HEK293 (cell line): ENCODE data around the gene DNAJB14.

ENCODE experiments used
- BCL11A ChIP-seq: fragments of 450-650 bp; formaldehyde crosslinking; IDR thresholded peaks from 2 replicates; pipeline ENCODE4 v1.5.1; 2016; ENCODE audit warnings: low read depth, missing biosample characterization, missing genetic modification characterization
- IKZF3 ChIP-seq: fragments of 450-650 bp; IDR thresholded peaks from 2 replicates; pipeline ENCODE4 v1.5.0; 2018; ENCODE audit warnings: missing biosample characterization, mild to moderate bottlenecking, missing genetic modification characterization, moderate library complexity
- KLF9 ChIP-seq: fragments of 450-650 bp; formaldehyde crosslinking; IDR thresholded peaks from 2 replicates; pipeline ENCODE4 v1.5.1; 2016; ENCODE audit warnings: missing biosample characterization, missing genetic modification characterization, low read depth
- PBX3 ChIP-seq: sonication (generic); formaldehyde crosslinking; IDR thresholded peaks from 2 replicates; pipeline ENCODE4 v1.8.1; 2022; ENCODE audit warnings: mild to moderate bottlenecking, moderate library complexity, missing genetic modification reagents
- SP2 ChIP-seq: fragments of 450-650 bp; formaldehyde crosslinking; IDR thresholded peaks from 2 replicates; pipeline ENCODE4 v1.5.1; 2016; ENCODE audit warnings: missing biosample characterization, missing genetic modification characterization
- YY2 ChIP-seq: fragments of 450-650 bp; formaldehyde crosslinking; IDR thresholded peaks from 2 replicates; pipeline ENCODE4 v1.5.1; 2016; ENCODE audit warnings: missing biosample characterization, missing genetic modification characterization
- ZBTB21 ChIP-seq: fragments of 450-650 bp; formaldehyde crosslinking; IDR thresholded peaks from 2 replicates; pipeline ENCODE4 v1.5.1; 2017; ENCODE audit warnings: missing biosample characterization, missing genetic modification characterization
- ZFHX2 ChIP-seq: fragments of 450-650 bp; formaldehyde crosslinking; conservative IDR thresholded peaks from 2 replicates; pipeline ENCODE4 v1.5.1; 2016; ENCODE audit warnings: missing biosample characterization, missing genetic modification characterization
- ZNF114 ChIP-seq: fragments of 450-650 bp; formaldehyde crosslinking; IDR thresholded peaks from 2 replicates; pipeline ENCODE4 v1.5.0; 2017; ENCODE audit warnings: missing biosample characterization, missing genetic modification characterization
- ZNF184 ChIP-seq: fragments of 450-650 bp; IDR thresholded peaks from 2 replicates; pipeline ENCODE4 v1.5.1; 2018; ENCODE audit warnings: missing biosample characterization, mild to moderate bottlenecking, missing genetic modification characterization
- ZNF211 ChIP-seq: fragments of 450-650 bp; formaldehyde crosslinking; IDR thresholded peaks from 2 replicates; pipeline ENCODE4 v1.5.1; 2016; ENCODE audit warnings: low read depth, missing biosample characterization, missing genetic modification characterization
- ZNF274 ChIP-seq, 2 experiments: fragments of 200-500 bp in 1 of 2; fragments of 450-650 bp in 1 of 2; sonication (Bioruptor generic) in 1 of 2; formaldehyde crosslinking in 1 of 2; IDR thresholded peaks; 2 replicates each; pipeline versions ENCODE4 v1.5.1 to v1.6.1; 2014 to 2016; ENCODE audit warnings: borderline replicate concordance in 1 of 2, inconsistent platforms in 1 of 2, low read length in 1 of 2, missing biosample characterization in 1 of 2, missing genetic modification characterization in 1 of 2
- ZNF335 ChIP-seq: fragments of 450-650 bp; formaldehyde crosslinking; conservative IDR thresholded peaks from 2 replicates; pipeline ENCODE4 v1.5.1; 2016; ENCODE audit warnings: missing biosample characterization, missing genetic modification characterization
- ZNF433 ChIP-seq: fragments of 450-650 bp; formaldehyde crosslinking; IDR thresholded peaks from 2 replicates; pipeline ENCODE4 v1.5.1; 2016; ENCODE audit warnings: missing biosample characterization, missing genetic modification characterization, low read depth
- ZNF561 ChIP-seq: fragments of 450-650 bp; IDR thresholded peaks from 2 replicates; pipeline ENCODE4 v1.5.1; 2018; ENCODE audit warnings: missing biosample characterization, missing genetic modification characterization, borderline replicate concordance
- ZNF596 ChIP-seq: fragments of 450-650 bp; IDR thresholded peaks from 2 replicates; pipeline ENCODE4 v1.5.0; 2018; ENCODE audit warnings: missing biosample characterization, mild to moderate bottlenecking, missing genetic modification characterization, moderate library complexity
- ZNF610 ChIP-seq: fragments of 450-650 bp; formaldehyde crosslinking; IDR thresholded peaks from 2 replicates; pipeline ENCODE4 v1.5.1; 2016; ENCODE audit warnings: missing biosample characterization, missing genetic modification characterization, borderline replicate concordance
- ZNF629 ChIP-seq: fragments of 450-650 bp; formaldehyde crosslinking; IDR thresholded peaks from 2 replicates; pipeline ENCODE4 v1.5.1; 2017; ENCODE audit warnings: missing biosample characterization, missing genetic modification characterization
- ZNF747 ChIP-seq: fragments of 450-650 bp; formaldehyde crosslinking; IDR thresholded peaks from 2 replicates; pipeline ENCODE4 v1.5.1; 2016; ENCODE audit warnings: missing biosample characterization, missing genetic modification characterization
- ZNF76 ChIP-seq: fragments of 450-650 bp; formaldehyde crosslinking; IDR thresholded peaks from 2 replicates; pipeline ENCODE4; 2016; ENCODE audit warnings: low read depth, missing biosample characterization, missing genetic modification characterization, borderline replicate concordance
- ZNF791 ChIP-seq: fragments of 450-650 bp; formaldehyde crosslinking; IDR thresholded peaks from 2 replicates; pipeline ENCODE4 v1.5.1; 2016; ENCODE audit warnings: missing biosample characterization, missing genetic modification characterization
- TF ChIP-seq, protein P1 (sequence below): fragments of 450-650 bp; formaldehyde crosslinking; IDR thresholded peaks from 2 replicates; pipeline ENCODE4 v1.5.1; 2016; ENCODE audit warnings: missing biosample characterization, missing genetic modification characterization
- TF ChIP-seq, protein P2 (sequence below): fragments of 450-650 bp; formaldehyde crosslinking; IDR thresholded peaks from 2 replicates; pipeline ENCODE4 v1.5.1; 2016; ENCODE audit warnings: missing biosample characterization, missing genetic modification characterization, borderline replicate concordance
- TF ChIP-seq, protein P3 (sequence below): fragments of 450-650 bp; formaldehyde crosslinking; IDR thresholded peaks from 2 replicates; pipeline ENCODE4 v1.5.1; 2016; ENCODE audit warnings: missing biosample characterization, missing genetic modification characterization
- TF ChIP-seq, protein P4 (sequence below): fragments of 450-650 bp; formaldehyde crosslinking; optimal IDR thresholded peaks from 2 replicates; pipeline ENCODE3; 2016; ENCODE audit warnings: missing biosample characterization, mild to moderate bottlenecking, missing genetic modification characterization

The DNAJB14 gene

GRCh38 chr4:99946356-99947189 lies at the start of gene DNAJB14 (continued):
- TF ChIP-seq ZNF274 (IDR thresholded peaks at IDR 0.05; ENCODE audit: low read length) (no peak), ZNF274 (tag by site-specific recombination; IDR thresholded peaks at IDR 0.05; ENCODE audit: borderline replicate concordance) (no peak), BCL11A (tag by site-specific recombination) (peak; percentile 70; the same call in 1 of the 2 replicates), PBX3 (CRISPR knock-in tag) (0 out of 2 replicates have a peak, but pooled peaks have one; percentile 42), ZNF335 (peak; percentile 67), ZNF747 (tag by site-specific recombination) (no peak), ZNF211 (tag by site-specific recombination) (no peak), ZNF184 (tag by site-specific recombination) (no peak), ZBTB21 (tag by site-specific recombination) (no peak), IKZF3 (tag by site-specific recombination) (no peak), ZNF76 (tag by site-specific recombination) (no peak), ZNF610 (tag by site-specific recombination) (no peak), ZFHX2 (tag by site-specific recombination) (peak; percentile 39), SP2 (tag by site-specific recombination) (peak; percentile 68), KLF9 (tag by site-specific recombination) (0 out of 2 replicates have a peak, but pooled peaks have one; percentile 22), ZNF791 (tag by site-specific recombination) (no peak), ZNF433 (tag by site-specific recombination) (no peak), ZNF561 (tag by site-specific recombination) (peak; percentile 60; the same call in 1 of the 2 replicates), ZNF114 (tag by site-specific recombination) (no peak), ZNF629 (tag by site-specific recombination) (peak; percentile 21; the same call in 1 of the 2 replicates), YY2 (tag by site-specific recombination) (0 out of 2 replicates have a peak, but pooled peaks have one; percentile 20), ZNF596 (no peak)
- TF ChIP-seq, protein P1, sequence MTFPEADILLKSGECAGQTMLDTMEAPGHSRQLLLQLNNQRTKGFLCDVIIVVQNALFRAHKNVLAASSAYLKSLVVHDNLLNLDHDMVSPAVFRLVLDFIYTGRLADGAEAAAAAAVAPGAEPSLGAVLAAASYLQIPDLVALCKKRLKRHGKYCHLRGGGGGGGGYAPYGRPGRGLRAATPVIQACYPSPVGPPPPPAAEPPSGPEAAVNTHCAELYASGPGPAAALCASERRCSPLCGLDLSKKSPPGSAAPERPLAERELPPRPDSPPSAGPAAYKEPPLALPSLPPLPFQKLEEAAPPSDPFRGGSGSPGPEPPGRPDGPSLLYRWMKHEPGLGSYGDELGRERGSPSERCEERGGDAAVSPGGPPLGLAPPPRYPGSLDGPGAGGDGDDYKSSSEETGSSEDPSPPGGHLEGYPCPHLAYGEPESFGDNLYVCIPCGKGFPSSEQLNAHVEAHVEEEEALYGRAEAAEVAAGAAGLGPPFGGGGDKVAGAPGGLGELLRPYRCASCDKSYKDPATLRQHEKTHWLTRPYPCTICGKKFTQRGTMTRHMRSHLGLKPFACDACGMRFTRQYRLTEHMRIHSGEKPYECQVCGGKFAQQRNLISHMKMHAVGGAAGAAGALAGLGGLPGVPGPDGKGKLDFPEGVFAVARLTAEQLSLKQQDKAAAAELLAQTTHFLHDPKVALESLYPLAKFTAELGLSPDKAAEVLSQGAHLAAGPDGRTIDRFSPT (tag by site-specific recombination) = no peak
- TF ChIP-seq, protein P2, sequence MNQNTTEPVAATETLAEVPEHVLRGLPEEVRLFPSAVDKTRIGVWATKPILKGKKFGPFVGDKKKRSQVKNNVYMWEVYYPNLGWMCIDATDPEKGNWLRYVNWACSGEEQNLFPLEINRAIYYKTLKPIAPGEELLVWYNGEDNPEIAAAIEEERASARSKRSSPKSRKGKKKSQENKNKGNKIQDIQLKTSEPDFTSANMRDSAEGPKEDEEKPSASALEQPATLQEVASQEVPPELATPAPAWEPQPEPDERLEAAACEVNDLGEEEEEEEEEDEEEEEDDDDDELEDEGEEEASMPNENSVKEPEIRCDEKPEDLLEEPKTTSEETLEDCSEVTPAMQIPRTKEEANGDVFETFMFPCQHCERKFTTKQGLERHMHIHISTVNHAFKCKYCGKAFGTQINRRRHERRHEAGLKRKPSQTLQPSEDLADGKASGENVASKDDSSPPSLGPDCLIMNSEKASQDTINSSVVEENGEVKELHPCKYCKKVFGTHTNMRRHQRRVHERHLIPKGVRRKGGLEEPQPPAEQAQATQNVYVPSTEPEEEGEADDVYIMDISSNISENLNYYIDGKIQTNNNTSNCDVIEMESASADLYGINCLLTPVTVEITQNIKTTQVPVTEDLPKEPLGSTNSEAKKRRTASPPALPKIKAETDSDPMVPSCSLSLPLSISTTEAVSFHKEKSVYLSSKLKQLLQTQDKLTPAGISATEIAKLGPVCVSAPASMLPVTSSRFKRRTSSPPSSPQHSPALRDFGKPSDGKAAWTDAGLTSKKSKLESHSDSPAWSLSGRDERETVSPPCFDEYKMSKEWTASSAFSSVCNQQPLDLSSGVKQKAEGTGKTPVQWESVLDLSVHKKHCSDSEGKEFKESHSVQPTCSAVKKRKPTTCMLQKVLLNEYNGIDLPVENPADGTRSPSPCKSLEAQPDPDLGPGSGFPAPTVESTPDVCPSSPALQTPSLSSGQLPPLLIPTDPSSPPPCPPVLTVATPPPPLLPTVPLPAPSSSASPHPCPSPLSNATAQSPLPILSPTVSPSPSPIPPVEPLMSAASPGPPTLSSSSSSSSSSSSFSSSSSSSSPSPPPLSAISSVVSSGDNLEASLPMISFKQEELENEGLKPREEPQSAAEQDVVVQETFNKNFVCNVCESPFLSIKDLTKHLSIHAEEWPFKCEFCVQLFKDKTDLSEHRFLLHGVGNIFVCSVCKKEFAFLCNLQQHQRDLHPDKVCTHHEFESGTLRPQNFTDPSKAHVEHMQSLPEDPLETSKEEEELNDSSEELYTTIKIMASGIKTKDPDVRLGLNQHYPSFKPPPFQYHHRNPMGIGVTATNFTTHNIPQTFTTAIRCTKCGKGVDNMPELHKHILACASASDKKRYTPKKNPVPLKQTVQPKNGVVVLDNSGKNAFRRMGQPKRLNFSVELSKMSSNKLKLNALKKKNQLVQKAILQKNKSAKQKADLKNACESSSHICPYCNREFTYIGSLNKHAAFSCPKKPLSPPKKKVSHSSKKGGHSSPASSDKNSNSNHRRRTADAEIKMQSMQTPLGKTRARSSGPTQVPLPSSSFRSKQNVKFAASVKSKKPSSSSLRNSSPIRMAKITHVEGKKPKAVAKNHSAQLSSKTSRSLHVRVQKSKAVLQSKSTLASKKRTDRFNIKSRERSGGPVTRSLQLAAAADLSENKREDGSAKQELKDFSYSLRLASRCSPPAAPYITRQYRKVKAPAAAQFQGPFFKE = no peak
- TF ChIP-seq, protein P3, sequence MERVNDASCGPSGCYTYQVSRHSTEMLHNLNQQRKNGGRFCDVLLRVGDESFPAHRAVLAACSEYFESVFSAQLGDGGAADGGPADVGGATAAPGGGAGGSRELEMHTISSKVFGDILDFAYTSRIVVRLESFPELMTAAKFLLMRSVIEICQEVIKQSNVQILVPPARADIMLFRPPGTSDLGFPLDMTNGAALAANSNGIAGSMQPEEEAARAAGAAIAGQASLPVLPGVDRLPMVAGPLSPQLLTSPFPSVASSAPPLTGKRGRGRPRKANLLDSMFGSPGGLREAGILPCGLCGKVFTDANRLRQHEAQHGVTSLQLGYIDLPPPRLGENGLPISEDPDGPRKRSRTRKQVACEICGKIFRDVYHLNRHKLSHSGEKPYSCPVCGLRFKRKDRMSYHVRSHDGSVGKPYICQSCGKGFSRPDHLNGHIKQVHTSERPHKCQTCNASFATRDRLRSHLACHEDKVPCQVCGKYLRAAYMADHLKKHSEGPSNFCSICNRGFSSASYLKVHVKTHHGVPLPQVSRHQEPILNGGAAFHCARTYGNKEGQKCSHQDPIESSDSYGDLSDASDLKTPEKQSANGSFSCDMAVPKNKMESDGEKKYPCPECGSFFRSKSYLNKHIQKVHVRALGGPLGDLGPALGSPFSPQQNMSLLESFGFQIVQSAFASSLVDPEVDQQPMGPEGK = peak; percentile 42; the same call in 1 of the 2 replicates
- TF ChIP-seq, protein P4, sequence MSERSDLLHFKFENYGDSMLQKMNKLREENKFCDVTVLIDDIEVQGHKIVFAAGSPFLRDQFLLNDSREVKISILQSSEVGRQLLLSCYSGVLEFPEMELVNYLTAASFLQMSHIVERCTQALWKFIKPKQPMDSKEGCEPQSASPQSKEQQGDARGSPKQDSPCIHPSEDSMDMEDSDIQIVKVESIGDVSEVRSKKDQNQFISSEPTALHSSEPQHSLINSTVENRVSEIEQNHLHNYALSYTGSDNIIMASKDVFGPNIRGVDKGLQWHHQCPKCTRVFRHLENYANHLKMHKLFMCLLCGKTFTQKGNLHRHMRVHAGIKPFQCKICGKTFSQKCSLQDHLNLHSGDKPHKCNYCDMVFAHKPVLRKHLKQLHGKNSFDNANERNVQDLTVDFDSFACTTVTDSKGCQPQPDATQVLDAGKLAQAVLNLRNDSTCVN (tag by site-specific recombination) = peak; percentile 64
